GM18909 (cell line): ENCODE results near the gene APOBEC2.

ENCODE experiments used
- ATAC-seq: cut with Tn5 transposase; IDR thresholded peaks from one replicate; pipeline ENCODE4 v1.9.1; 2021; ENCODE audit warnings: mild to moderate bottlenecking; ENCODE audit not compliant: unreplicated experiment, poor library complexity

The APOBEC2 gene

GRCh38 chr6:41079080-41079479 is 26.1 kb downstream of the APOBEC2 start:
- ATAC-seq = no peak

GRCh38 chr6:41080621-41081020 is 27.6 kb downstream of the APOBEC2 start:
- no peak for ATAC-seq

DNA sequence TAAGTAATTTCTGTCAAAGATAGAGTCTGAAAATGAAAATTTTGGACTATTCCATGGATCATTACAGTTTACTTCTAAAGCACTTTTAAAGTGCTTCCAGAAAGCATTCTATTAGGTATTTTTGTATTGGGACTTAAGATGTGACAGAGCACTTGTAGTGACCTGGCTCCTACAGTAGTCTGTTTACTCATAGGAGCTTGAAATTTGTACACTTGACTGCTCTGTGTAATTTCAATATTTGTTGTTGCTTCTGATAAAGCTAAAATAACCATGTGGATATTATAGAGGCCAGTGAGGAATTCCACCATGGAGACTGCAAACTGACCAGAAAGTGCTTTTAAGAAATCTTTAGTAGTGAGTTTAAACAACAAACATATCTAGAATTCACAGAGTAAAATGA is 30.1 kb downstream of the APOBEC2 start:
- no peak for ATAC-seq

- ATAC-seq = no peak
These were observed 32.2 kb downstream of the APOBEC2 start for GRCh38 chr6:41085182-41085581.

- no peak for ATAC-seq
These were observed 35.4 kb downstream of the APOBEC2 start for GRCh38 chr6:41088451-41088850.

DNA sequence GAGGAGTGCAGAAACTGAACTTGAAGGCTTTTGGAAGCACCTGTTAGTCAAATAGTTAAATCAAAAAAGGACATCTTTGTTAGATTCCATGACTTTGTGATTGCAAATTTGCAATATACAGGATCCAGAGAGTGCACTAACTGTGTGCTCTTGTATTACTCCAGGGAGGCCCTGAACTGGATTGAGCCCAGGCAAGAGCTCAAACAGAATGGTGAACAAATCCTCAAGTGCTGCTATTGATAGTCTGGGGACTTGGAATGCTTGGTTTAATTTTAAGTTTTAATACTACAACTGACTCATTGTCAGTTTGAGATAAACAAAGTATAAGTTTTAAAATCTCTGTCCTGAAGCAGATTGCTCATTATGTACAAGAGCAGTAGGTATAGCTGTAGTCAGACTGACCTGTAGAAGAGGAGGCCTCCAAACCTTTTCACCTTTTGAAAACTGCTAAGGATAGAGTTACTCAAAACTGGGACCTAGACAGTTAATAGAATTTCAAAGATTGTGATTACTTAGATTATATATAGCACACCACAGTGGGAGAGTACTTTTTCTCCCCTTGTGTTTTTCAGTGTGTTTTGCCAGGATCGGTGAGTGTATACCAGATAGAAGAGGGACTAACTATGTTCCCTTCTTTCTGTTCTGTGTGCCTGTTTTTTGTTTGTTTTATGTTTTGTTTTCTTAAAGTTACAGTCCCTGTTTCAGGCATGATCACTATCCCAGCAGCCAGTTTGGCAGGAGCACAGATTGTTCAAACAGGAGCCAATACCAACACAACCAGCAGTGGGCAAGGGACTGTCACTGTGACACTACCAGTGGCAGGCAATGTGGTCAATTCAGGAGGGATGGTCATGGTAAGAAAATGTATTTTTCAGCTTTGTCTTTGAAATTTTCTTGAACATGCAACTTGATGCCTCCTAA is 38.1 kb downstream of the APOBEC2 start:
- ATAC-seq = no peak

DNA sequence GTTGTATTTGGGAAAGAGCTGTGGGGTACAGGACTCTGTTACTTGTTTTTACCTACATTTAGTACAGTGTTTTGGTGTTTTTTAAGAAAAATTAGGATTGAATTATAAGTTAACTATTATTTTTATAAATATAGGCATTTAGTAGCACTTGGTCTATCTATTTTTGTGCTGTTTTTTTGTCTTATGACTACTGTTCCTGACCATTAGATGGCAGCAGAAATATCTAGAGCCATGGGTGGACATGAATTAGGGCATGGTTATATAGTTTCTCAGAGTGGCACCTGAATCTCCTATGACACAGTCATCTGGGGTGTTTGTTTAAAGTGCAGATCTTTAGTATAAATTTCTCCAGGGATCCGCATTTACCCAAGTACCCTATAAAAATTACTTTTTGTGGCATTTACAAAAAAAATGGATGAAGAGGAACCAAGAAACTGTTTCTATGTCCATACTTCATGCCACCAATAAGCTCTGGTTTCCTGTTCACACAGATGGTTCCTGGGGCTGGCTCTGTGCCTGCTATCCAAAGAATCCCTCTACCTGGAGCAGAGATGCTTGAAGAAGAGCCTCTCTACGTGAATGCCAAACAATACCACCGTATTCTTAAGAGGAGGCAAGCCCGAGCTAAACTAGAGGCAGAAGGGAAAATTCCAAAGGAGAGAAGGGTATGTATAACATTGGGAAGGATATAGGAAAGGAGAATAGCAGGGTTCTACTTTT is 39.6 kb downstream of the APOBEC2 start:
- ATAC-seq = no peak

GRCh38 chr6:41093729-41094128 is 40.7 kb downstream of the APOBEC2 start:
- no peak for ATAC-seq

DNA sequence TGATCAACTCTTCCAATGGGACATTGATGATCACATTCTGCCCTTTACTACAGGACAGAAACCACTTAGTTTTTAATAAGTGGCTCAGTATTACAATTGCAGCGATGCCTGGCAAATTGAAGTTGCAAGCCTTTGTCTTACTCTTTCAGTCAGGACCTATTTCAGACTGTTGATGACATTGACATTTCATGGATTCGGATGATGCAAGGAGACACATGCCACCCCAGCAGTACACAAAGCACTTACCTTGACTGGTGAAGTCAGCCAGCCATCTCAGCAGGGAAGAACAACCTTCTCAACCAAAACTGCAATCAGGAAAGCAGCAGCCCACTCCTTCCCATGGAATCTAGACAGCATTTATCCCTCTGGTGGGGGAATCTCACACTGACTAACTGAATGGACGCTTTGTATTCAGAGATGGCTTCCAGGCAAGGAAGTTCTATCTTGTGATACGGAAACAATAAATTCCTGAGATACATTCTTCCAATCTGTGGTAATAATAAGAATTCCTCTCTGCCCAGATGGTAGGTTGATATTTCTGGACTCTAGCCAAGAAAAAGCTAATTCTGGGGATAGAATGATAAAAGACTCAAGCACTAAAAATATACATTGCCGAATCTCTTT is 44.6 kb downstream of the APOBEC2 start:
- ATAC-seq = no peak

- no peak for ATAC-seq
These were observed 45.4 kb downstream of the APOBEC2 start for GRCh38 chr6:41098366-41098765.

- ATAC-seq = no peak
These were observed 47.9 kb downstream of the APOBEC2 start for GRCh38 chr6:41100871-41101287.

- no peak for ATAC-seq
These were observed 50.8 kb downstream of the APOBEC2 start for GRCh38 chr6:41103847-41104246.

- no peak for ATAC-seq
These were observed 58.0 kb downstream of the APOBEC2 start for GRCh38 chr6:41111017-41111416.
